NCI-H2081 (cell line): ENCODE data around the gene INSYN1.

ENCODE experiments used
- DNase-seq, 2 experiments: peaks; one replicate each; lab custom pipeline; 2025; lab: John Stamatoyannopoulos, UW

INSYN1 gene

GRCh38 chr15:73773428-73773827, 20.3 kb upstream of the INSYN1 start:
- DNase-seq, result no peak

- DNase-seq, result no peak
Observed at GRCh38 chr15:73771385-73772045, 18.4 kb upstream of the INSYN1 start.

- no peak for DNase-seq
Observed at GRCh38 chr15:73770050-73770449, 16.9 kb upstream of the INSYN1 start.

- no peak for DNase-seq
Observed at GRCh38 chr15:73767806-73768501, 14.8 kb upstream of the INSYN1 start.

- no peak for DNase-seq
Observed at GRCh38 chr15:73766598-73766997, 13.4 kb upstream of the INSYN1 start.

GRCh38 chr15:73765778-73766177, 12.6 kb upstream of the INSYN1 start:
- no peak for DNase-seq

GRCh38 chr15:73763931-73764330, 10.8 kb upstream of the INSYN1 start:
- no peak for DNase-seq

- no peak for DNase-seq
Observed at GRCh38 chr15:73760330-73761329, 7.5 kb upstream of the INSYN1 start.

GRCh38 chr15:73758461-73758860, 5.3 kb upstream of the INSYN1 start:
- DNase-seq, result no peak

GRCh38 chr15:73757571-73757970, 4.4 kb upstream of the INSYN1 start:
- DNase-seq, result no peak

GRCh38 chr15:73756947-73757513, 3.9 kb upstream of the INSYN1 start:
- no peak for DNase-seq

- DNase-seq, result no peak
Observed at GRCh38 chr15:73756390-73756789, 3.2 kb upstream of the INSYN1 start.

- DNase-seq, result no peak
Observed at GRCh38 chr15:73755946-73756345, 2.8 kb upstream of the INSYN1 start.

- peak in 1 of 2 experiments; percentile 9 for DNase-seq
Observed at GRCh38 chr15:73755481-73755880, 2.3 kb upstream of the INSYN1 start.

- DNase-seq, result no peak
Observed at GRCh38 chr15:73754461-73754860, 1.3 kb upstream of the INSYN1 start.

- DNase-seq, result no peak
Observed at GRCh38 chr15:73752806-73753193, 351 bp downstream of the INSYN1 start.

- DNase-seq, result no peak
Observed at GRCh38 chr15:73751899-73752805, 999 bp downstream of the INSYN1 start.

GRCh38 chr15:73751511-73751898, 1.6 kb downstream of the INSYN1 start:
- no peak for DNase-seq

- no peak for DNase-seq
Observed at GRCh38 chr15:73750951-73751350, 2.2 kb downstream of the INSYN1 start.

- DNase-seq, result no peak
Observed at GRCh38 chr15:73750438-73750837, 2.7 kb downstream of the INSYN1 start.

GRCh38 chr15:73749971-73750370, 3.2 kb downstream of the INSYN1 start:
- DNase-seq, result no peak
